Lung (tissue), 12 donors: ENCODE measurements around the gene SYNM. TPM values are rescaled to one million over a fixed set of nuclear protein-coding genes. Genes with fewer than 3 reads are reported as not detected.

Experiments
- ATAC-seq: fragments of 200-7000 bp; cut with Tn5 transposase; one replicate; pipeline ENCODE4 v1.9.1; 2020; ENCODE audit warnings: moderate number of reproducible peaks; ENCODE audit not compliant: insufficient read depth, low FRiP score
- DNase-seq, 3 donors: peaks; one replicate each; pipeline ENCODE4 v3.0.0-alpha.2; 2013 to 2017
- H3K27ac ChIP-seq, 2 donors: one replicate each; pipeline ENCODE4 v1.5.1; 2013; ENCODE audit warnings: mild to moderate bottlenecking in 2 of 2, moderate library complexity in 2 of 2, control low read depth in 1 of 2, inconsistent platforms in 1 of 2, low read depth in 1 of 2, low read length in 1 of 2
- H3K27me3 ChIP-seq, 3 donors: one replicate each; pipeline ENCODE4 v1.5.1; 2013; ENCODE audit warnings: low read length in 2 of 3; ENCODE audit not compliant: control insufficient read depth in 3 of 3, insufficient read depth in 3 of 3
- H3K36me3 ChIP-seq, 4 donors: one replicate each; pipeline ENCODE4 v1.5.1; 2013; ENCODE audit warnings: low read length in 4 of 4, mild to moderate bottlenecking in 1 of 4, moderate library complexity in 1 of 4; ENCODE audit not compliant: control insufficient read depth in 4 of 4, insufficient read depth in 4 of 4
- H3K4me1 ChIP-seq, 5 donors: one replicate each; pipeline ENCODE4 v1.5.1; 2013; ENCODE audit warnings: low read length in 5 of 5, mild to moderate bottlenecking in 2 of 5, moderate library complexity in 1 of 5; ENCODE audit not compliant: control insufficient read depth in 5 of 5, insufficient read depth in 5 of 5
- H3K4me3 ChIP-seq: one replicate; pipeline ENCODE4 v1.5.1; 2013; ENCODE audit warnings: mild to moderate bottlenecking, control low read depth, moderate library complexity
- H3K9ac ChIP-seq, 2 donors: one replicate each; pipeline ENCODE4 v1.5.1; 2013; ENCODE audit warnings: low read length in 2 of 2, control low read depth in 1 of 2; ENCODE audit not compliant: insufficient read depth in 1 of 2
- H3K9me3 ChIP-seq, 4 donors: one replicate each; pipeline ENCODE4 v1.5.1; 2013; ENCODE audit warnings: low read length in 3 of 4, mild to moderate bottlenecking in 1 of 4, moderate library complexity in 1 of 4; ENCODE audit not compliant: control insufficient read depth in 4 of 4, insufficient read depth in 3 of 4
- WGBS, 2 donors: extraction: QIAGEN DNeasy Blood & Tissue Kit; methylation state at CpG; one replicate each; pipeline ENCODE4 v1.1.7; 2013; 5-methylcytosine and 5-hydroxymethylcytosine counted together
- polyA plus RNA-seq, 2 donors: library from polyadenylated mRNA; stranded (reverse); fragments of 200-250 nt; gene quantifications; one replicate each; pipeline ENCODE4 v1.2.1, GENCODE V29; 2013
- total RNA-seq, 2 donors: library from RNA; depleted of rRNA in 1 of 2; stranded (reverse); fragments of >200 nt in 1 of 2; gene quantifications; one replicate each; pipeline ENCODE4 v1.2.1, GENCODE V29; 2014 to 2021
- TF ChIP-seq, protein P1 (sequence below): IDR thresholded peaks from 2 replicates; pipeline ENCODE4 v1.5.1; 2012; ENCODE audit warnings: mild to moderate bottlenecking; ENCODE audit errors: control extremely low read depth, extremely low read depth
- donor health status: control.
- donor health status: control.
- donor health status: Bipolar disorder and iron deficiency.
- donor health status: healthy.
- donor health status: DM: yes; HTN: yes; CAD: no.

Gene SYNM
- total and polyA plus RNA-seq, 4 donors: 5.3 to 21.3 (median 10.9) TPM

DNA sequence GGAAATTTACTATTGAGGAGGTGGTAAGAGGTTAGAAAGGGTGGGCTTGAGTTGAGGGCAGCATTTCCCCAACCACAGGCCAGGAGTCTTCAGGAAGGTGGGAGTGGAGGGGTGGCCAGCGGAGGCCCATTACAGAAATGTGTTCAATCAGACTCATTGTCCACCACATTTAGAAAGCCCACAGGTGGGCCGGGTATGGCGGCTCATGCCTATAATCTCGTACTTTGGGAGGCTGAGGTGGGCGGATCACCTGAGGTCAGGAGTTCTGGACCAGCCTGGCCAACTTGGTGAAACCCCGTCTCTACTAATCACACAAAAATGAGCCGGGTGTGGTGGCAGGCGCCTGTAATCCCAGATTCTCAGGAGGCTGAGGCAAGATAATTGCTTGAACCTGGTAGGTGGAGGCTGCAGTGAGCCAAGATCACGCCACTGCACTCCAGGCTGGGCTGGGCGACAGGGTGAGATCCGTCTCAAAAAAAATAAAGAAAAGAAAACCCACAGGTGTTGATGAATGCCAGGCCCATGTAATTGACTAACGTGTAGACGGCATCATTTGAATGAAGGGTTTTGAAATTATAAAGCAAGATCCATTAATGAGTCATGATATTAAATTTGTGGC, 12.2 kb upstream of the SYNM start:
- 90 to 91% methylated on average over 13 of the region's 13 CpGs for WGBS, 2 donors
- no peaks in the 10 kb centered on the region for H3K9me3 ChIP-seq
- DNase-seq: no peak

DNA sequence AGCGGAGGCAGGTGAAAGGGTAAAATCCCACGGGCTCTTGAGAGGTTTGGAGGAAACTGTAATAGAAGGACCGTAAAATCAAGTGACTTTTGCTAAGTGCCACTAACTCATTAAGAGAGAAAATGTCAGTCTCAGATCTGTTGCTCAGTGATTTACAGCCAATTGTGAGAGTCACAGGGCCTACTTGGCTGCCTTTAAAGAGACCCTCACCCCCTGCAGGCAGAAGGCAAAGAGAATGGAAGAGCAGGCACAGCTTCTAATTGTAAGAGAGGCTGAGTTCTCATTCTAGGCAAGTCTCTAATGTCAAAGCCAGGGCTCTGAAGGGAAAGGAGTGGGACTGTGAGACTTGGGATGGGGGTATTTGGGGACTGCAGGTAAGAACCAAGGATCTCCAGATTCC, 9.3 kb upstream of the SYNM start:
- H3K36me3 ChIP-seq: no peaks in the 10 kb centered on the region
- H3K4me1 ChIP-seq: peaks cover 0 to 3% (median 0%) of the 10 kb centered on the region in 5 donors
- WGBS, 2 donors: 69 to 76% methylated on average over 3 of the region's 3 CpGs
- TF ChIP-seq, protein P1, sequence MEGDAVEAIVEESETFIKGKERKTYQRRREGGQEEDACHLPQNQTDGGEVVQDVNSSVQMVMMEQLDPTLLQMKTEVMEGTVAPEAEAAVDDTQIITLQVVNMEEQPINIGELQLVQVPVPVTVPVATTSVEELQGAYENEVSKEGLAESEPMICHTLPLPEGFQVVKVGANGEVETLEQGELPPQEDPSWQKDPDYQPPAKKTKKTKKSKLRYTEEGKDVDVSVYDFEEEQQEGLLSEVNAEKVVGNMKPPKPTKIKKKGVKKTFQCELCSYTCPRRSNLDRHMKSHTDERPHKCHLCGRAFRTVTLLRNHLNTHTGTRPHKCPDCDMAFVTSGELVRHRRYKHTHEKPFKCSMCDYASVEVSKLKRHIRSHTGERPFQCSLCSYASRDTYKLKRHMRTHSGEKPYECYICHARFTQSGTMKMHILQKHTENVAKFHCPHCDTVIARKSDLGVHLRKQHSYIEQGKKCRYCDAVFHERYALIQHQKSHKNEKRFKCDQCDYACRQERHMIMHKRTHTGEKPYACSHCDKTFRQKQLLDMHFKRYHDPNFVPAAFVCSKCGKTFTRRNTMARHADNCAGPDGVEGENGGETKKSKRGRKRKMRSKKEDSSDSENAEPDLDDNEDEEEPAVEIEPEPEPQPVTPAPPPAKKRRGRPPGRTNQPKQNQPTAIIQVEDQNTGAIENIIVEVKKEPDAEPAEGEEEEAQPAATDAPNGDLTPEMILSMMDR: no peak
- H3K9ac ChIP-seq: no peak overlapping the region
- ATAC-seq: no peak
- H3K9me3 ChIP-seq: no peaks in the 10 kb centered on the region
- no peak overlapping the region for H3K27ac ChIP-seq
- H3K27me3 ChIP-seq: peaks cover 3 to 7% (median 5%) of the 10 kb centered on the region in 3 donors
- no peak for DNase-seq
- no peak overlapping the region for H3K4me3 ChIP-seq

More for the DNA sequence above, 12.2 kb upstream of the SYNM start:
- Histone ChIP-seq H3K36me3 (no peaks in the 10 kb centered on the region), H3K4me3 (no peak overlapping the region), H3K4me1 (no peaks in the 10 kb centered on the region), H3K9ac (no peak overlapping the region), H3K27ac (no peak overlapping the region), H3K27me3 (peaks cover 0 to 3% (median 3%) of the 10 kb centered on the region in 3 donors)
- ATAC-seq: no peak
- TF ChIP-seq, protein P1: no peak

DNA sequence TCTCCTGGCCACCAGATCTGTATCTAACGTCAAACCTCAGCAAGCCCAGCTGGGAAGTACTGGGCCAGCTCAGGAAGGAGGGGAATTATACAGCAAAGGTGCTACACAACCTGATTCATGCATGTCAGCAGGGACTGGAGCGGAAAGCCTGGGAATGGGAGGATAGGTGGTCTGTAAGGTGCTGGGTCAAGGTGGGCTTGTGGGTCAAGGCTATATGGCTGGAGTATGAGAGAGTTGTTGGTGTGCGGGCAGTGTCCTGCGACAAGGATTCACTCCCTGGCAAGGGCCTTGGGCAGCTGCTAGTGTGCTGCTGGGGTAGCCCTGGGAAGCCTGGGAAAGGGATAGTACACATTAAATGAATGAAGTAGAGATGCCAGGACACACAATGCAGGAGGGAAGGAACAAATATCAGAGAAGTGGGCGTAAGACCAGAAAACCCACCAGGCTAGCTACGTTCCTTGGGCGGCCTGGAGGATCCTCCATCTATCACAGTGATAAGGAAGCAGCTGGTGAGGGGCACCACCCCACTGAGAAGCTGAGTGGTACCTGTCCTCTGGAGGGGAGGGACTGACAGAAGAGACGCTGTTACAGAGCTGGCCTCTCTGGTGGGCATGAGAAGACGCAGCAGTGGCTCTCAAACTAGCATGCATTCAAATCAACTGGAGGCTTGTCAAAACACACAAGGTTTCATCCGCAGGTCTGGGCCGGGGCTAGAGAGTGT, 8.5 kb upstream of the SYNM start:
- ATAC-seq (no peak), DNase-seq (no peak)
- Histone ChIP-seq H3K27ac (no peak overlapping the region), H3K9me3 (no peaks in the 10 kb centered on the region), H3K36me3 (no peaks in the 10 kb centered on the region), H3K9ac (no peak overlapping the region), H3K27me3 (peaks cover 5 to 7% (median 6%) of the 10 kb centered on the region in 3 donors), H3K4me3 (no peak overlapping the region), H3K4me1 (peaks cover 0 to 3% (median 0%) of the 10 kb centered on the region in 5 donors)
- TF ChIP-seq, protein P1: no peak
- 95 to 97% methylated on average over 11 of the region's 11 CpGs for WGBS, 2 donors
